KMS-11 (cell line): ENCODE measurements around the gene COQ8A.

Experiments
- H2AFZ ChIP-seq: fragments of 200-600 bp; sonication (generic); 2 replicates; pipeline ENCODE4 v1.6.1; 2016; ENCODE audit warnings: antibody characterized with exemption, mixed run types, low read depth
- H3K27ac ChIP-seq: fragments of 200-600 bp; sonication (generic); 2 replicates; pipeline ENCODE4 v1.6.1; 2016; ENCODE audit warnings: mild to moderate bottlenecking, mixed run types
- H3K27me3 ChIP-seq: fragments of 200-600 bp; sonication (generic); 2 replicates; pipeline ENCODE4 v1.6.1; 2017; ENCODE audit warnings: mild to moderate bottlenecking, low read depth, mixed run types, moderate library complexity; ENCODE audit not compliant: insufficient read depth
- H3K36me3 ChIP-seq: fragments of 200-600 bp; sonication (generic); 2 replicates; pipeline ENCODE4 v1.6.1; 2017; ENCODE audit warnings: mild to moderate bottlenecking, mixed run types; ENCODE audit not compliant: insufficient read depth
- H3K4me1 ChIP-seq: fragments of 200-600 bp; sonication (generic); 2 replicates; pipeline ENCODE4 v1.6.1; 2016; ENCODE audit warnings: mild to moderate bottlenecking, low read depth, mixed run types; ENCODE audit not compliant: poor library complexity, severe bottlenecking
- H3K4me2 ChIP-seq: fragments of 200-600 bp; sonication (generic); 2 replicates; pipeline ENCODE4 v1.7.0; 2016; ENCODE audit warnings: mild to moderate bottlenecking, mixed run types
- H3K4me3 ChIP-seq: fragments of 200-600 bp; sonication (generic); IDR thresholded peaks from 2 replicates; pipeline ENCODE4 v1.6.1; 2017; ENCODE audit warnings: low read depth, low read length, mixed read lengths; ENCODE audit not compliant: insufficient read depth
- H3K79me2 ChIP-seq: fragments of 200-600 bp; sonication (generic); 2 replicates; pipeline ENCODE4 v1.6.1; 2016; ENCODE audit warnings: low read depth, mixed run types; ENCODE audit not compliant: insufficient read depth
- H3K9ac ChIP-seq: fragments of 200-600 bp; sonication (generic); 2 replicates; pipeline ENCODE4 v1.6.1; 2016; ENCODE audit warnings: mild to moderate bottlenecking, mixed run types
- H4K20me1 ChIP-seq: fragments of 200-600 bp; sonication (generic); 2 replicates; pipeline ENCODE4 v1.6.1; 2016; ENCODE audit warnings: mild to moderate bottlenecking, mixed run types; ENCODE audit not compliant: insufficient read depth
- CTCF ChIP-seq: fragments of 200-600 bp; sonication (generic); conservative IDR thresholded peaks from 2 replicates; pipeline ENCODE4 v1.6.1; 2017; ENCODE audit warnings: low read depth, mild to moderate bottlenecking, antibody characterized with exemption, low read length, moderate library complexity, mixed read lengths

Gene COQ8A

GRCh38 chr1:226940806-226941067 lies 643 bp downstream of the COQ8A start:
- no peak for TF ChIP-seq CTCF
- Histone ChIP-seq H3K4me3 (peak overlapping the region; percentile 63), H3K4me1 (peaks cover 20% of the 10 kb centered on the region), H3K27me3 (no peaks in the 10 kb centered on the region), H4K20me1 (no peaks in the 10 kb centered on the region), H3K79me2 (peaks cover 48% of the 10 kb centered on the region; the same call in 1 of the 2 replicates), H3K4me2 (peak overlapping the region; percentile 98), H3K27ac (peak overlapping the region; percentile 98; the same call in 1 of the 2 replicates), H2AFZ (peak overlapping the region; percentile 84), H3K36me3 (no peaks in the 10 kb centered on the region), H3K9ac (peak overlapping the region; percentile 94)

GRCh38 chr1:226942392-226942791 lies 2.3 kb downstream of the COQ8A start:
- H3K79me2 ChIP-seq, result peaks cover 64% of the 10 kb centered on the region; the same call in 1 of the 2 replicates
- no peak overlapping the region for H3K4me3 ChIP-seq
- H3K36me3 ChIP-seq, result no peaks in the 10 kb centered on the region
- no peaks in the 10 kb centered on the region for H4K20me1 ChIP-seq
- no peak overlapping the region for H3K27ac ChIP-seq
- peaks cover 20% of the 10 kb centered on the region for H3K4me1 ChIP-seq
- H2AFZ ChIP-seq, result no peak overlapping the region
- TF ChIP-seq CTCF, result no peak
- no peaks in the 10 kb centered on the region for H3K27me3 ChIP-seq
- H3K9ac ChIP-seq, result no peak overlapping the region
- H3K4me2 ChIP-seq, result no peak overlapping the region

- no peak for TF ChIP-seq CTCF
- Histone ChIP-seq H3K79me2 (peaks cover 65% of the 10 kb centered on the region; the same call in 1 of the 2 replicates), H3K36me3 (no peaks in the 10 kb centered on the region), H3K27me3 (no peaks in the 10 kb centered on the region), H3K9ac (no peak overlapping the region), H2AFZ (no peak overlapping the region), H3K4me3 (no peak overlapping the region), H4K20me1 (no peaks in the 10 kb centered on the region), H3K4me2 (no peak overlapping the region), H3K4me1 (peaks cover 16% of the 10 kb centered on the region), H3K27ac (no peak overlapping the region)
Observed at GRCh38 chr1:226943156-226943555, 3.1 kb downstream of the COQ8A start.

- Histone ChIP-seq H4K20me1 (no peaks in the 10 kb centered on the region), H3K36me3 (no peaks in the 10 kb centered on the region), H3K9ac (no peak overlapping the region), H3K27ac (no peak overlapping the region), H3K4me3 (no peak overlapping the region), H2AFZ (no peak overlapping the region), H3K79me2 (peaks cover 72% of the 10 kb centered on the region; the same call in 1 of the 2 replicates), H3K4me2 (no peak overlapping the region), H3K4me1 (peaks cover 8% of the 10 kb centered on the region), H3K27me3 (no peaks in the 10 kb centered on the region)
- no peak for TF ChIP-seq CTCF
Observed at GRCh38 chr1:226943927-226944326, 3.8 kb downstream of the COQ8A start.
